HUES6 (cell line): ENCODE measurements around the gene GALNT9.
"Not testable (repeated sequence)": the region's sequence is repeated elsewhere in the genome, so short reads cannot be mapped to it uniquely, and the experiment has no call there.

Source experiments
- H3K27ac ChIP-seq: 2 replicates; pipeline ENCODE4 v1.7.0; 2013; ENCODE audit warnings: low read depth, mild to moderate bottlenecking, low read length, inconsistent platforms
- H3K27me3 ChIP-seq: 2 replicates; pipeline ENCODE4 v1.6.1; 2013; ENCODE audit warnings: low read length; ENCODE audit not compliant: control insufficient read depth, insufficient read depth
- H3K36me3 ChIP-seq: 2 replicates; pipeline ENCODE4 v1.6.1; 2013; ENCODE audit warnings: low read length; ENCODE audit not compliant: control insufficient read depth, insufficient read depth
- H3K4me1 ChIP-seq: 2 replicates; pipeline ENCODE4 v1.6.1; 2013; ENCODE audit warnings: low read length; ENCODE audit not compliant: control insufficient read depth, insufficient read depth
- H3K4me3 ChIP-seq: 2 replicates; pipeline ENCODE4 v1.5.1; 2013; ENCODE audit warnings: low read depth, low read length
- H3K9ac ChIP-seq: one replicate; pipeline ENCODE4 v1.6.1; 2013; ENCODE audit warnings: mild to moderate bottlenecking, low read length
- H3K9me3 ChIP-seq: 2 replicates; pipeline ENCODE4 v1.6.1; 2013; ENCODE audit warnings: low read depth, low read length; ENCODE audit not compliant: control insufficient read depth, insufficient read depth

The GALNT9 gene

DNA sequence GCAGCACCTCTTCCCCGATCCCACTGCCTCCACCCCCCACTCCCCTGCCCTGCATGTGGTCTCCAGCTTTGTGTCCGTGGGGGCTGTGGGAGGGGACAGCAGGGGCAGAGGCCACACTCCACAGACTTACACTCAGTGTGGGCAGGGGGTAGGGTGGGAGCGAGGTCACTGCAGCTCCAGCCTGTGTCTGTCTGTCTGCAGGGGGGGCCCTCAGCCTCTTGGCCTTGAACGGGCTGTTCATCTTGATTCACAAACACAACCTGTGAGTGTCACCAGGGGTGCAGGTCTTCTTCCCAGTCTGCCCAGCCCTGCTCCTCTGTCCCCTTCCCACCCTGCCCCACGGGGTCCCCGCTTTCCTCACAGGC is 178.6 kb downstream of the GALNT9 start:
- H3K9ac ChIP-seq, result no peak overlapping the region
- no peak overlapping the region for H3K4me3 ChIP-seq
- peaks cover 5% of the 10 kb centered on the region; the same call in 1 of the 2 replicates for H3K4me1 ChIP-seq
- no peak overlapping the region for H3K27ac ChIP-seq
- H3K27me3 ChIP-seq, result no peaks in the 10 kb centered on the region
- peaks cover 42% of the 10 kb centered on the region for H3K36me3 ChIP-seq
- H3K9me3 ChIP-seq, result no peaks in the 10 kb centered on the region

DNA sequence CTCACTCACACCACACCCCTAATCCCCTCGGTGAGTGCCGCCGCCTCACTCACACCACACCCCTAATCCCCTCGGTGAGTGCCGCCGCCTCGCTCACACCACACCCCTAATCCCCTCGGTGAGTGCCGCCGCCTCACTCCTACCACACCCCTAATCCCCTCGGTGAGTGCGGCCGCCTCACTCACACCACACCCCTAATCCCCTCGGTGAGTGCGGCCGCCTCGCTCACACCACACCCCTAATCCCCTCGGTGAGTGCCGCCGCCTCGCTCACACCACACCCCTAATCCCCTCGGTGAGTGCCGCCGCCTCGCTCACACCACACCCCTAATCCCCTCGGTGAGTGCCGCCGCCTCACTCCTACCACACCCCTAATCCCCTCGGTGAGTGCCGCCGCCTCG is 179.9 kb downstream of the GALNT9 start:
- not testable (repeated sequence) for H3K4me3 ChIP-seq, H3K9ac ChIP-seq, H3K27ac ChIP-seq, H3K27me3 ChIP-seq, H3K9me3 ChIP-seq, H3K4me1 ChIP-seq
- H3K36me3 ChIP-seq, result peaks cover 41% of the 10 kb centered on the region

DNA sequence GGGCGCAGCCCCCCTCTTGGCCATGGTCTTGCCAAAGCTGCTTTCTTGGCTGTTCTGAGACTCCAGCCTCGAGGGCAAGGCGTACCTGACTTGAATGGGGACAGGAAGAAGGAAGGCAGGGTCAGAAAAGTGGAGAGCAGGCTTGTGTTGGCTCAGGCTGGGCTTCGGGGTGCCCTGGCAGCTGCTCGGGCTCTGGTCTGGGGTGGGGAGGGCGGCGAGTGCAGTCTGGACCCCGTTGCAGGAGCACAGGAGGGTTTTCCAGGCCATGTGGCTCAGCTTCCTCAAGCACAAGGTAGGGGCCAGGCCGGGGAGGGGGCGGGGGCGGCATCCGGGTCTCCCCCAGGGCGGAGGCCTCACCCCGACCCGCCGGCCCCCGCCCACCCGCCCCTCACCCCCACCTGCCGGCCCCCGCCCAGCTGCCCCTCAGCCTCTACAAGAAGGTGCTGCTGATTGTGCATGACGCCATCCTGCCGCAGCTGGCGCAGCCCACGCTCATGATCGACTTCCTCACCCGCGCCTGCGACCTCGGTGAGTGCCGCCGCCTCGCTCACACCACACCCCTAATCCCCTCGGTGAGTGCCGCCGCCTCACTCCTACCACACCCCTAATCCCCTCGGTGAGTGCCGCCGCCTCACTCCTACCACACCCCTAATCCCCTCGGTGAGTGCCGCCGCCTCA is 180.9 kb downstream of the GALNT9 start:
- Histone ChIP-seq H3K4me3 (no peak overlapping the region), H3K27ac (no peak overlapping the region), H3K9me3 (no peaks in the 10 kb centered on the region), H3K36me3 (peaks cover 41% of the 10 kb centered on the region), H3K9ac (no peak overlapping the region), H3K4me1 (peaks cover 5% of the 10 kb centered on the region; the same call in 1 of the 2 replicates), H3K27me3 (no peaks in the 10 kb centered on the region)

DNA sequence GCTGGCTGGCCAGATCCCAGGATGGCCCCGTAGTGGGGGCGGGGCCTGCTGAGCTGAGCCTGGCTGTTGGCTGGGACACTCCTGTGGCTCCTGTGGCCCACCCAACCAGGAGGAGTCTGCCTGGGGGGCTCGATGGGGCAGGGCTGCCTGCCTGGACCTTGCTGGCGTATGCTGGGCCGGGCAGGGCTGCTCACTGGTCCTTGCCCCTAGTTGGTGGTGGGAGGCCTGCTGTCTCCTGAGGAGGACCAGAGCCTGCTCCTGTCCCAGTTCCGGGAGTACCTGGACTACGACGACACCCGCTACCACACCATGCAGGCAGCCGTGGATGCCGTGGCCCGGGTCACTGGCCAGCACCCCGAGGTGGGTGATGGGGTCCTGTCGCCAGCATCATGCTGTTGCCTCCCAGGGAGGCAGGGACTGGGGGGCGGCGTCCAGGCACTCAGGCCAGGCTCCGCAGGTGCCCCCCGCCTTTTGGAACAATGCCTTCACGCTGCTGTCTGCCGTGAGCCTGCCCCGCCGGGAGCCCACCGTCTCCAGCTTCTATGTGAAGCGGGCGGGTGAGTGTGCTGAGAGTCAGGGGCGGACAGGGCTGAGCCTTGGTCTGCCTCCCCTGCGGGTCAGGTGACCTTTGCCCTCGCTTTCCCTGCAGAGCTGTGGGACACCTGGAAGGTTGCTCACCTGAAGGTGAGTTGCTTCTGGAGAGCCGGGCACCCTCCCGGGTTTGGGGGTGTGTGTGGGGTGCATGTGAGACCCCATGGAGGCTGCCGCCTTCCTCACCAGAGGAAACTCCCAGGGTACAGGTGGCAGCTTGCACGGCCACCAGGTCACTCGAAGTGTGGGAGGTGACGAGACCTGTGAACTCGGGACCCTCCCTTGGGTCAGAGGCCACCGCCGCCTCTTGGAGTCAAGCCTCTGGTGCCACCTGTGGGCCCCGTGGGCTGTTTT is 181.7 kb downstream of the GALNT9 start:
- no peak overlapping the region for H3K9ac ChIP-seq
- H3K27ac ChIP-seq, result no peak overlapping the region
- no peaks in the 10 kb centered on the region for H3K27me3 ChIP-seq
- H3K36me3 ChIP-seq, result peaks cover 41% of the 10 kb centered on the region
- peaks cover 7% of the 10 kb centered on the region; the same call in 1 of the 2 replicates for H3K4me1 ChIP-seq
- no peaks in the 10 kb centered on the region for H3K9me3 ChIP-seq
- no peak overlapping the region for H3K4me3 ChIP-seq

DNA sequence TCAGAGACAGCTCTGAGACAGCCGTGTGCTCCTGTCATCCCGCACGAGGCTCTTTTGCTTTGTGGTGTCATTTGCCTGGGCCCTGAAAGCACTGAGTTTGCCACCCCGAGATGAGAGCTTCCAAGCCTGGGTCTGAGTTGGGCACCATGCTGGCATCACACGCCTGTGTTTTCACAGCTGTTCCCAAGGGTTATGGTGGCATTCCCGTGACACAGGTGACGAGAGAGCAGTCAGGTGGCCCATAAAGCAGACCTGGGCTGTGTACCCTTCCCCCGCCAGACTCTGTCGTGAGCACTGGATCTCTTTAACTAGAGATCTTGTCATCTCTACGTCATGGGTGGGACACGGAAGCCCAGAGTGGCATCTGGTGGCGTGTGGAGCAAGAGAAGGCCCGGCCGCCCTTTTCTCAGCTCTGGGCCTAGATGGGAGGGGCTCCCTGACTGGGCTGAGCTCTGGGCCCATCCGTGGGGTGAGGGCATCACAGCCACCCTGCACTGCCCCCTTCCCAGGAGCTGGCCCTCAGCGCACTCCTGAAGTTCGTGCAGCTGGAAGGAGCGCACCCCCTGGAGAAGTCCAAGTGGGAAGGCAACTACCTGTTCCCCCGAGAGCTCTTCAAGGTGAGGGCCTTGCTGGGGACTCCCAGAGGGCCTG is 182.5 kb downstream of the GALNT9 start:
- Histone ChIP-seq H3K27ac (no peak overlapping the region), H3K27me3 (no peaks in the 10 kb centered on the region), H3K4me1 (peaks cover 7% of the 10 kb centered on the region; the same call in 1 of the 2 replicates), H3K9ac (no peak overlapping the region), H3K4me3 (no peak overlapping the region), H3K36me3 (peaks cover 41% of the 10 kb centered on the region), H3K9me3 (no peaks in the 10 kb centered on the region)
